Trophoblast cell (in vitro differentiated cells and primary cell): ENCODE results near the gene WNT9B.

Source experiments
- DNase-seq, 2 donors: peaks; one replicate each; pipeline ENCODE4 v3.0.0-alpha.2; 2016
- H2AFZ ChIP-seq: 2 replicates; pipeline ENCODE4 v1.6.1; 2013; ENCODE audit warnings: low read length, moderate library complexity, mild to moderate bottlenecking; ENCODE audit not compliant: insufficient read depth, poor library complexity
- H2AK5ac ChIP-seq: 2 replicates; pipeline ENCODE4 v1.6.1; 2013; ENCODE audit warnings: mild to moderate bottlenecking, low read length
- H2BK120ac ChIP-seq: 2 replicates; pipeline ENCODE4 v1.6.1; 2013; ENCODE audit warnings: low read length, mild to moderate bottlenecking, moderate library complexity; ENCODE audit not compliant: insufficient read depth, poor library complexity
- H2BK12ac ChIP-seq: 2 replicates; pipeline ENCODE4 v1.6.1; 2013; ENCODE audit warnings: mild to moderate bottlenecking, low read length, moderate library complexity
- H2BK5ac ChIP-seq: 2 replicates; pipeline ENCODE4 v1.6.1; 2013; ENCODE audit warnings: low read length, low read depth, moderate library complexity, mild to moderate bottlenecking; ENCODE audit not compliant: poor library complexity
- H3K14ac ChIP-seq: 2 replicates; pipeline ENCODE4 v1.6.1; 2013; ENCODE audit warnings: mild to moderate bottlenecking, low read length
- H3K18ac ChIP-seq: 2 replicates; pipeline ENCODE4 v1.6.1; 2013; ENCODE audit warnings: mild to moderate bottlenecking, low read length
- H3K23ac ChIP-seq: 2 replicates; pipeline ENCODE4 v1.6.1; 2013; ENCODE audit warnings: low read length
- H3K27ac ChIP-seq: 2 replicates; pipeline ENCODE4 v1.5.1; 2013; ENCODE audit warnings: low read depth, mild to moderate bottlenecking, inconsistent platforms, low read length, moderate library complexity
- H3K27me3 ChIP-seq: 2 replicates; pipeline ENCODE4 v1.6.1; 2013; ENCODE audit warnings: inconsistent platforms, mild to moderate bottlenecking, low read length, moderate library complexity; ENCODE audit not compliant: insufficient read depth
- H3K36me3 ChIP-seq, 2 experiments: 1 replicate in 1 of 2; 2 replicates in 1 of 2; pipeline ENCODE4 v1.6.1; 2013; ENCODE audit warnings: low read length in 2 of 2, mild to moderate bottlenecking in 2 of 2, moderate library complexity in 1 of 2; ENCODE audit not compliant: insufficient read depth in 2 of 2, control insufficient read depth in 1 of 2
- H3K4ac ChIP-seq: 2 replicates; pipeline ENCODE4 v1.6.1; 2013; ENCODE audit warnings: low read depth, mild to moderate bottlenecking, low read length, moderate library complexity
- H3K4me1 ChIP-seq, 2 experiments: 1 replicate in 1 of 2; 2 replicates in 1 of 2; pipeline ENCODE4 v1.6.1; 2013; ENCODE audit warnings: low read length in 2 of 2, mild to moderate bottlenecking in 2 of 2, moderate library complexity in 1 of 2; ENCODE audit not compliant: insufficient read depth in 2 of 2, control insufficient read depth in 1 of 2
- H3K4me2 ChIP-seq: 2 replicates; pipeline ENCODE4 v1.6.1; 2013; ENCODE audit warnings: inconsistent platforms, mild to moderate bottlenecking, low read length, moderate library complexity
- H3K4me3 ChIP-seq: 2 replicates; pipeline ENCODE4 v1.5.1; 2013; ENCODE audit warnings: mild to moderate bottlenecking, low read depth, low read length, inconsistent platforms
- H3K79me1 ChIP-seq: one replicate; pipeline ENCODE4 v1.6.1; 2013; ENCODE audit warnings: low read length
- H3K79me2 ChIP-seq: 2 replicates; pipeline ENCODE4 v1.6.1; 2013; ENCODE audit warnings: low read length, mild to moderate bottlenecking; ENCODE audit not compliant: control insufficient read depth, insufficient read depth, poor library complexity
- H3K9ac ChIP-seq: 2 replicates; pipeline ENCODE4 v1.6.1; 2013; ENCODE audit warnings: mild to moderate bottlenecking, low read length
- H3K9me3 ChIP-seq: 2 replicates; pipeline ENCODE4 v1.6.1; 2013; ENCODE audit warnings: low read depth, mild to moderate bottlenecking, control low read depth, inconsistent platforms, low read length; ENCODE audit not compliant: insufficient read depth
- H4K12ac ChIP-seq: 2 replicates; pipeline ENCODE4 v1.6.1; 2013; ENCODE audit warnings: low read depth, mild to moderate bottlenecking, low read length, moderate library complexity
- H4K8ac ChIP-seq: 2 replicates; pipeline ENCODE4 v1.6.1; 2013; ENCODE audit warnings: low read depth, mild to moderate bottlenecking, low read length, moderate library complexity
- H4K91ac ChIP-seq: one replicate; pipeline ENCODE4 v1.6.1; 2013; ENCODE audit warnings: low read depth, mild to moderate bottlenecking, low read length, moderate library complexity
- WGBS: extraction: QIAGEN DNeasy Blood & Tissue Kit; methylation state at CpG from one replicate; pipeline ENCODE4 v1.1.7; 2013; ENCODE audit warnings: missing lambda C conversion rate; ENCODE audit not compliant: insufficient read length, insufficient coverage; ENCODE audit errors: extremely low coverage; 5-methylcytosine and 5-hydroxymethylcytosine counted together

The WNT9B gene

GRCh38 chr17:46922804-46923635 is 71.6 kb downstream of the WNT9B start, which contains the start of gene GOSR2:
GOSR2 (plus strand) TSS chr17:46923160; CDS start chr17:46923193, 33 bp downstream.
- H3K14ac ChIP-seq, result peak within 1 kb of the TSS; percentile 96
- peak within 1 kb of the TSS; percentile 90 for H3K27ac ChIP-seq
- H4K91ac ChIP-seq, result peak within 1 kb of the TSS; percentile 94
- H4K12ac ChIP-seq, result peak within 1 kb of the TSS; percentile 96
- peaks cover 0 to 2% of the 10 kb centered on the region in 2 experiments for H3K36me3 ChIP-seq
- H3K23ac ChIP-seq, result no peak within 1 kb of the TSS
- H4K8ac ChIP-seq, result peak within 1 kb of the TSS; percentile 96
- H3K79me2 ChIP-seq, result peaks cover 12% of the 10 kb centered on the region
- H3K27me3 ChIP-seq, result no peaks in the 10 kb centered on the region
- WGBS, result no CpG with 5 or more reads among the region's 52 CpGs
- peaks cover 17% of the 10 kb centered on the region for H3K79me1 ChIP-seq
- DNase-seq, result peak; percentile 81 to 89
- H3K4me3 ChIP-seq, result peak within 1 kb of the TSS; percentile 99
- H3K18ac ChIP-seq, result peak within 1 kb of the TSS; percentile 98
- H2BK12ac ChIP-seq, result peak within 1 kb of the TSS; percentile 30
- peak within 1 kb of the TSS; percentile 93 for H2AK5ac ChIP-seq
- peak within 1 kb of the TSS; percentile 77 for H3K4me2 ChIP-seq
- H3K4ac ChIP-seq, result peak within 1 kb of the TSS; percentile 99
- peaks cover 5 to 11% of the 10 kb centered on the region in 2 experiments for H3K4me1 ChIP-seq
- H3K9me3 ChIP-seq, result no peaks in the 10 kb centered on the region
- H2AFZ ChIP-seq, result peak within 1 kb of the TSS; percentile 76
- peak within 1 kb of the TSS; percentile 90 for H2BK5ac ChIP-seq
- H2BK120ac ChIP-seq, result peak within 1 kb of the TSS; percentile 75
- H3K9ac ChIP-seq, result peak within 1 kb of the TSS; percentile 98

- Histone ChIP-seq H3K4me1 (peaks cover 17 to 24% of the 10 kb centered on the region in 2 experiments), H3K14ac (no peak overlapping the region), H3K79me1 (peaks cover 29% of the 10 kb centered on the region), H3K9me3 (no peaks in the 10 kb centered on the region), H4K12ac (no peak overlapping the region), H3K27ac (no peak overlapping the region), H3K23ac (no peak overlapping the region), H2BK5ac (no peak overlapping the region), H2BK120ac (no peak overlapping the region), H2BK12ac (no peak overlapping the region), H3K4me2 (no peak overlapping the region), H3K9ac (no peak overlapping the region), H4K91ac (no peak overlapping the region), H2AFZ (no peak overlapping the region), H3K79me2 (peaks cover 19% of the 10 kb centered on the region), H3K27me3 (no peaks in the 10 kb centered on the region), H3K18ac (no peak overlapping the region), H2AK5ac (no peak overlapping the region), H3K4ac (peak overlapping the region; percentile 50), H3K36me3 (peaks cover 2 to 4% of the 10 kb centered on the region in 2 experiments), H3K4me3 (no peak overlapping the region), H4K8ac (no peak overlapping the region)
- WGBS, result no CpG with 5 or more reads among the region's 5 CpGs
- DNase-seq, result no peak
Observed at GRCh38 chr17:46925185-46925868, 73.9 kb downstream of the WNT9B start.

GRCh38 chr17:46928467-46929261 is 77.3 kb downstream of the WNT9B start:
- H3K18ac ChIP-seq, result peak overlapping the region; percentile 89
- peak overlapping the region; percentile 83 for H3K4ac ChIP-seq
- peak overlapping the region; percentile 77 for H4K8ac ChIP-seq
- no peak overlapping the region for H3K4me3 ChIP-seq
- DNase-seq, result no peak
- no peaks in the 10 kb centered on the region for H3K9me3 ChIP-seq
- peak overlapping the region; percentile 93 for H2AK5ac ChIP-seq
- H3K9ac ChIP-seq, result no peak overlapping the region
- peaks cover 19 to 43% of the 10 kb centered on the region in 2 experiments for H3K4me1 ChIP-seq
- H2AFZ ChIP-seq, result peak overlapping the region; percentile 24
- peaks cover 14% of the 10 kb centered on the region for H3K79me2 ChIP-seq
- no CpG with 5 or more reads among the region's 10 CpGs for WGBS
- H3K79me1 ChIP-seq, result peaks cover 41% of the 10 kb centered on the region
- H2BK120ac ChIP-seq, result peak overlapping the region; percentile 84
- H4K12ac ChIP-seq, result no peak overlapping the region
- H3K14ac ChIP-seq, result peak overlapping the region; percentile 70
- no peak overlapping the region for H3K23ac ChIP-seq
- H3K36me3 ChIP-seq, result peaks cover 4 to 9% of the 10 kb centered on the region in 2 experiments
- peak overlapping the region; percentile 7 for H3K4me2 ChIP-seq
- peak overlapping the region; percentile 95 for H2BK12ac ChIP-seq
- peak overlapping the region; percentile 96 for H3K27ac ChIP-seq
- no peaks in the 10 kb centered on the region for H3K27me3 ChIP-seq
- peak overlapping the region; percentile 97 for H4K91ac ChIP-seq
- H2BK5ac ChIP-seq, result peak overlapping the region; percentile 87

- peaks cover 23 to 47% of the 10 kb centered on the region in 2 experiments for H3K4me1 ChIP-seq
- no peak overlapping the region for H3K23ac ChIP-seq
- H3K9ac ChIP-seq, result no peak overlapping the region
- no peak overlapping the region for H2AFZ ChIP-seq
- H3K4me2 ChIP-seq, result peak overlapping the region; percentile 7
- H3K18ac ChIP-seq, result no peak overlapping the region
- H2AK5ac ChIP-seq, result no peak overlapping the region
- H3K4me3 ChIP-seq, result no peak overlapping the region
- H2BK5ac ChIP-seq, result no peak overlapping the region
- no CpG with 5 or more reads among the region's 6 CpGs for WGBS
- H3K4ac ChIP-seq, result no peak overlapping the region
- H4K12ac ChIP-seq, result no peak overlapping the region
- H4K91ac ChIP-seq, result no peak overlapping the region
- H3K14ac ChIP-seq, result no peak overlapping the region
- H3K9me3 ChIP-seq, result no peaks in the 10 kb centered on the region
- H2BK120ac ChIP-seq, result no peak overlapping the region
- H2BK12ac ChIP-seq, result no peak overlapping the region
- DNase-seq, result peak; percentile 33 to 42
- H3K79me1 ChIP-seq, result peaks cover 47% of the 10 kb centered on the region
- no peak overlapping the region for H4K8ac ChIP-seq
- peak overlapping the region; percentile 98 for H3K27ac ChIP-seq
- peaks cover 18% of the 10 kb centered on the region for H3K79me2 ChIP-seq
- H3K27me3 ChIP-seq, result no peaks in the 10 kb centered on the region
- H3K36me3 ChIP-seq, result peaks cover 10 to 17% of the 10 kb centered on the region in 2 experiments
Observed at GRCh38 chr17:46929413-46929812, 78.0 kb downstream of the WNT9B start.
